SK-N-SH (cell line): ENCODE results near the gene DAB2IP. TPM values are rescaled to one million over a fixed set of nuclear protein-coding genes. Genes with fewer than 3 reads are reported as not detected.

ENCODE experiments used
- CTCF ChIA-PET: fragments of 300-600, 350-600 bp; formaldehyde crosslinking; extraction: SDS; loops from one replicate; lab custom pipeline; 2021; lab: Yijun Ruan, JAX
- POLR2A ChIA-PET: fragments of 350-600 bp; sonication (Branson Sonifier 250); formaldehyde crosslinking; extraction: SDS; loops from one replicate; lab custom pipeline; 2020; ENCODE audit warnings: antibody characterized with exemption, inconsistent platforms; lab: Yijun Ruan, JAX
- DNase-seq: peaks from one replicate; pipeline ENCODE4 v3.0.0; 2012
- H2AFZ ChIP-seq: fragments of 200-600 bp; sonication (generic); 2 replicates; pipeline ENCODE4 v1.8.1; 2016; ENCODE audit warnings: antibody characterized with exemption, mild to moderate bottlenecking, low read depth
- H3F3A ChIP-seq: fragments of 200-600 bp; sonication (generic); replicated peaks from 2 replicates; pipeline ENCODE3; 2016; ENCODE audit warnings: antibody characterized with exemption, mild to moderate bottlenecking; ENCODE audit not compliant: insufficient read depth
- H3K27ac ChIP-seq, 2 experiments: fragments of 200-500 bp in 1 of 2; fragments of 200-600 bp in 1 of 2; sonication (Bioruptor generic) in 1 of 2; sonication (generic), shearing (Covaris generic) in 1 of 2; 2 replicates each; pipeline versions ENCODE4 v1.5.1 to v1.6.1; 2014 to 2016; ENCODE audit warnings: low read depth in 2 of 2, inconsistent platforms in 1 of 2, low read length in 1 of 2, mild to moderate bottlenecking in 1 of 2, mixed read lengths in 1 of 2
- H3K27me3 ChIP-seq: fragments of 200-600 bp; sonication (generic), shearing (Covaris generic); 2 replicates; pipeline ENCODE4 v1.6.1; 2016; ENCODE audit warnings: mixed run types; ENCODE audit not compliant: insufficient read depth
- H3K36me3 ChIP-seq, 2 experiments: fragments of 200-500 bp in 1 of 2; fragments of 200-600 bp in 1 of 2; sonication (Bioruptor generic) in 1 of 2; sonication (generic) in 1 of 2; replicated peaks in 1 of 2; 2 replicates each; pipeline versions ENCODE3 to v1.5.1; 2014 to 2016; ENCODE audit warnings: low read length in 1 of 2, mild to moderate bottlenecking in 1 of 2; ENCODE audit not compliant: insufficient read depth in 2 of 2, control insufficient read depth in 1 of 2
- H3K4me1 ChIP-seq, 2 experiments: fragments of 200-500 bp in 1 of 2; fragments of 200-600 bp in 1 of 2; sonication (Bioruptor generic) in 1 of 2; sonication (generic), shearing (Covaris generic) in 1 of 2; 2 replicates each; pipeline versions ENCODE4 v1.5.1 to v1.6.1; 2014 to 2016; ENCODE audit warnings: low read depth in 1 of 2, low read length in 1 of 2, mixed run types in 1 of 2; ENCODE audit not compliant: insufficient read depth in 2 of 2, control insufficient read depth in 1 of 2
- H3K4me2 ChIP-seq: fragments of 200-600 bp; sonication (generic), shearing (Covaris generic); 2 replicates; pipeline ENCODE4 v1.6.1; 2017; ENCODE audit warnings: mixed run types
- H3K4me3 ChIP-seq, 2 experiments: fragments of 200-500 bp in 1 of 2; fragments of 200-600 bp in 1 of 2; sonication (Bioruptor generic) in 1 of 2; sonication (generic), shearing (Covaris generic) in 1 of 2; 2 replicates each; pipeline versions ENCODE4 v1.5.1 to v1.8.1; 2014 to 2016; ENCODE audit warnings: low read depth in 2 of 2, inconsistent platforms in 1 of 2, low read length in 1 of 2, mild to moderate bottlenecking in 1 of 2, mixed read lengths in 1 of 2, moderate library complexity in 1 of 2
- H3K79me2 ChIP-seq: fragments of 200-600 bp; sonication (generic); 2 replicates; pipeline ENCODE4 v1.8.1; 2017; ENCODE audit warnings: mild to moderate bottlenecking; ENCODE audit not compliant: insufficient read depth
- H3K9ac ChIP-seq: fragments of 200-600 bp; sonication (generic); 2 replicates; pipeline ENCODE4 v1.6.1; 2017; ENCODE audit warnings: mixed run types
- H3K9me2 ChIP-seq: fragments of 200-600 bp; sonication (generic); 2 replicates; pipeline ENCODE4 v1.6.1; 2017; ENCODE audit warnings: mixed run types
- H3K9me3 ChIP-seq: fragments of 200-600 bp; sonication (generic); 2 replicates; pipeline ENCODE4 v1.6.1; 2017; ENCODE audit warnings: mixed run types, mild to moderate bottlenecking, moderate library complexity
- H4K20me1 ChIP-seq: fragments of 200-600 bp; sonication (generic); 2 replicates; pipeline ENCODE4 v1.6.1; 2017; ENCODE audit warnings: mild to moderate bottlenecking, mixed run types; ENCODE audit not compliant: insufficient read depth
- EZH2phosphoT487 ChIP-seq: fragments of 200-600 bp; sonication (generic); IDR thresholded peaks from 2 replicates; pipeline ENCODE4 v1.6.1; 2017; ENCODE audit warnings: low read depth, mixed run types, mild to moderate bottlenecking, antibody characterized with exemption, moderate library complexity, borderline replicate concordance
- JUND ChIP-seq: IDR thresholded peaks from 2 replicates; pipeline ENCODE4 v1.4.0; 2012
- MXI1 ChIP-seq: IDR thresholded peaks from 2 replicates; pipeline ENCODE4 v1.6.1; 2012; ENCODE audit warnings: mild to moderate bottlenecking, low read depth, low read length, improper control_type of control experiment
- RAD21 ChIP-seq: IDR thresholded peaks from 2 replicates; pipeline ENCODE4 v1.6.1; 2012; ENCODE audit warnings: mild to moderate bottlenecking, low read length
- RFX5 ChIP-seq: IDR thresholded peaks from 2 replicates; pipeline ENCODE4 v1.6.1; 2012; ENCODE audit warnings: mild to moderate bottlenecking, improper control_type of control experiment, low read length
- RXRA ChIP-seq: IDR thresholded peaks from 2 replicates; pipeline ENCODE4 v1.4.0; 2012; ENCODE audit warnings: low read depth, mild to moderate bottlenecking, borderline replicate concordance
- SMC3 ChIP-seq: IDR thresholded peaks from 2 replicates; pipeline ENCODE4 v1.6.1; 2012; ENCODE audit warnings: low read depth, low read length, improper control_type of control experiment
- TAF1 ChIP-seq: IDR thresholded peaks from 2 replicates; pipeline ENCODE4 v1.6.1; 2012; ENCODE audit warnings: low read depth, mild to moderate bottlenecking, low read length, moderate library complexity, borderline replicate concordance
- TCF12 ChIP-seq: IDR thresholded peaks from 2 replicates; pipeline ENCODE4 v1.4.0; 2012
- TEAD4 ChIP-seq: IDR thresholded peaks from 2 replicates; pipeline ENCODE4 v1.4.0; 2012; ENCODE audit warnings: mild to moderate bottlenecking, borderline replicate concordance; ENCODE audit not compliant: insufficient read depth
- WGBS: methylation state at CpG from one replicate; pipeline ENCODE4 v1.1.6; 2017; ENCODE audit warnings: low lambda C conversion rate; 5-methylcytosine and 5-hydroxymethylcytosine counted together
- polyA plus RNA-seq, 3 experiments: library from polyadenylated mRNA; depleted of rRNA; stranded (reverse); fragments of >200 nt; gene quantifications; 2 replicates each; pipeline ENCODE4 v1.2.3, GENCODE V29; 2012
- TF ChIP-seq, protein P1 (sequence below): IDR thresholded peaks from 2 replicates; pipeline ENCODE4 v1.4.0; 2012; ENCODE audit warnings: low read depth
- TF ChIP-seq, protein P2 (sequence below): fragments of 150-350 bp; IDR thresholded peaks from 2 replicates; pipeline ENCODE4 v1.6.1; 2017; ENCODE audit warnings: antibody characterized with exemption, low read length, low read depth, borderline replicate concordance
- TF ChIP-seq, protein P3 (sequence below): IDR thresholded peaks from 2 replicates; pipeline ENCODE4 v1.6.1; 2012; ENCODE audit warnings: mild to moderate bottlenecking, low read depth, low read length, moderate library complexity
- TF ChIP-seq, protein P4 (sequence below): fragments of 200-600 bp; sonication (generic); IDR thresholded peaks from 2 replicates; pipeline ENCODE4 v1.6.1; 2017; ENCODE audit warnings: antibody characterized with exemption, mild to moderate bottlenecking, moderate library complexity

Gene DAB2IP
- polyA plus RNA-seq, 1 of the 3 experiments (the other 2 are of a cell fraction): 21.4 TPM

DNA sequence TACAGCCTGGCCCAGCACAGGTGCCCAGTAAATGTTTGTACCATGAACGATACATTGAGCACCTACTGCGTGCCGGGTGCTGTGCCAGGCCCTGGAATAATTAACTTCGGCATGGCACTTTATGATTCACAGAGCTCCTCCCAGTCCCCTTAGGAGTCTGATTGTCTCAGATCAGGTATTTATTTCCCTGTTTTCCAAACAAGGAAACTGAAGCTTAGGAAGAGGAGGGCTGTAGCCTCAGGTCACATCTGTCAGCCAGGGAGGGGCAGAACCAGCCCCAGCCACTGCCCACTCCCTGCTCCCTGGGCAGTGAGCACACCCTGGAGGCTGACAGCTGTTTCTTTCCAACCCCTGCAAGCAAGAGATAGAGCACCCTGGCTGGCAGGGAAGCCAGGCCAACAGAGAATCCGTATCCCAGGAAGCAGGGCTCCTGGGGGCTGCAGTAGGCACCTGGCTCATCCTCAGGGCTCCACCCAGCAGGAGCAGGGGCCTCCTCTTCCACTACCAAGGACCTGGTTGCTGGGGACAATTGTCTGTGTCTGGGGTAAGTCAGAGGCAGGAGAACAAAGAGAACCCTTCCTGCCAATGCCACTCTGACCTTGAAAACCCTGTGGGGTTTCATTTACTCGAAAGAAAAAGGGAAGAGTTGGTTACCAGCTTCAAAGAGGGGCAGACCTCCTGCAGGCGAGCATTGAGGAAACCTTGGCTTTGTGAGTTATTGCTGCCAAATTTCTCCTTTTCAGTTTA is 69.0 kb downstream of the DAB2IP start:
- Histone ChIP-seq H3K27ac (peak overlapping the region in 1 of 2 experiments; percentile 97; a peak in 2 of 4 replicates), H3K79me2 (peaks cover 76% of the 10 kb centered on the region)
- WGBS: 95% methylated on average over 5 of the region's 7 CpGs
- TF ChIP-seq RAD21 (peak; percentile 46), SMC3 (no peak)
- TF ChIP-seq, all 33 proteins: peak for 1
- Histone ChIP-seq H3K27me3 (no peaks in the 10 kb centered on the region), H4K20me1 (peaks cover 81% of the 10 kb centered on the region), H3K4me3 (no peak overlapping the region), H3K9me2 (no peaks in the 10 kb centered on the region), H2AFZ (no peak overlapping the region), H3K9me3 (no peaks in the 10 kb centered on the region), H3K4me2 (no peak overlapping the region), H3K36me3 (no peaks in the 10 kb centered on the region), H3K4me1 (peaks cover 0 to 93% of the 10 kb centered on the region in 2 experiments; a peak in 2 of 4 replicates), H3K9ac (no peak overlapping the region), H3F3A (no peaks in the 10 kb centered on the region)
- DNase-seq: no peak
- ChIA-PET POLR2A (interaction anchor here (1.7 kb wide), 1 partner anchor 20 kb away, joined by 3 read pairs; no protein-coding TSS in a partner anchor), CTCF (interaction anchor here (0.6 to 2.0 kb wide), 12 partner anchors 11 to 210 kb away, joined by 3 to 7 read pairs (median 4); no protein-coding TSS in a partner anchor)

DNA sequence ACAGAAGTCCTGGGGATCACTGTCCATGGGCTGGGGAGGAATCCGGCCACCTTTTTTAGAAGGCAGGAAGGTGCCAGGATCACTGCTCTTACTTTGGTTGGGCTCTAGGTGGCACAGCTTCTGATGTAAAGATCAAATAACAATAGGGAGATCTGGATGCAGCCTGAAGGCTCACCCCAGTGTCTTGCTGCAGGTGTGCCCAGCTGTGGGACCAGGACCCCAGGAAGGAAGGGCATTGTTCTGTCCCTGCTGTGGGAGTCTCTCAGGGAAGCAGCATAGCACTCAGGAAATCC is 69.6 kb downstream of the DAB2IP start:
- Histone ChIP-seq H3K9me2 (no peaks in the 10 kb centered on the region), H3K4me3 (no peak overlapping the region), H3K4me1 (peaks cover 0 to 94% of the 10 kb centered on the region in 2 experiments; a peak in 2 of 4 replicates), H4K20me1 (peaks cover 81% of the 10 kb centered on the region), H3K79me2 (peaks cover 74% of the 10 kb centered on the region), H3K36me3 (no peaks in the 10 kb centered on the region), H3F3A (no peaks in the 10 kb centered on the region), H3K9me3 (no peaks in the 10 kb centered on the region), H3K9ac (no peak overlapping the region), H3K27ac (peak overlapping the region in 1 of 2 experiments; percentile 97; a peak in 2 of 4 replicates), H2AFZ (no peak overlapping the region), H3K27me3 (no peaks in the 10 kb centered on the region), H3K4me2 (no peak overlapping the region)
- WGBS: 100% methylated on average over 1 of the region's 1 CpG
- ChIA-PET CTCF (interaction anchor here (0.8 to 2.0 kb wide), 11 partner anchors 12 to 175 kb away, joined by 3 to 7 read pairs (median 4); no protein-coding TSS in a partner anchor), POLR2A (interaction anchor here (1.7 kb wide), 1 partner anchor 20 kb away, joined by 3 read pairs; no protein-coding TSS in a partner anchor)
- TF ChIP-seq RXRA (no peak), EZH2phosphoT487 (no peak), TCF12 (no peak), TEAD4 (no peak), SMC3 (peak; percentile 32; the same call in 1 of the 2 replicates), TAF1 (no peak), JUND (no peak), RFX5 (no peak), MXI1 (no peak)
- TF ChIP-seq, protein P1, sequence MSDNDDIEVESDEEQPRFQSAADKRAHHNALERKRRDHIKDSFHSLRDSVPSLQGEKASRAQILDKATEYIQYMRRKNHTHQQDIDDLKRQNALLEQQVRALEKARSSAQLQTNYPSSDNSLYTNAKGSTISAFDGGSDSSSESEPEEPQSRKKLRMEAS: no peak
- TF ChIP-seq, protein P2, sequence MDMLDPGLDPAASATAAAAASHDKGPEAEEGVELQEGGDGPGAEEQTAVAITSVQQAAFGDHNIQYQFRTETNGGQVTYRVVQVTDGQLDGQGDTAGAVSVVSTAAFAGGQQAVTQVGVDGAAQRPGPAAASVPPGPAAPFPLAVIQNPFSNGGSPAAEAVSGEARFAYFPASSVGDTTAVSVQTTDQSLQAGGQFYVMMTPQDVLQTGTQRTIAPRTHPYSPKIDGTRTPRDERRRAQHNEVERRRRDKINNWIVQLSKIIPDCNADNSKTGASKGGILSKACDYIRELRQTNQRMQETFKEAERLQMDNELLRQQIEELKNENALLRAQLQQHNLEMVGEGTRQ: no peak
- TF ChIP-seq, protein P3, sequence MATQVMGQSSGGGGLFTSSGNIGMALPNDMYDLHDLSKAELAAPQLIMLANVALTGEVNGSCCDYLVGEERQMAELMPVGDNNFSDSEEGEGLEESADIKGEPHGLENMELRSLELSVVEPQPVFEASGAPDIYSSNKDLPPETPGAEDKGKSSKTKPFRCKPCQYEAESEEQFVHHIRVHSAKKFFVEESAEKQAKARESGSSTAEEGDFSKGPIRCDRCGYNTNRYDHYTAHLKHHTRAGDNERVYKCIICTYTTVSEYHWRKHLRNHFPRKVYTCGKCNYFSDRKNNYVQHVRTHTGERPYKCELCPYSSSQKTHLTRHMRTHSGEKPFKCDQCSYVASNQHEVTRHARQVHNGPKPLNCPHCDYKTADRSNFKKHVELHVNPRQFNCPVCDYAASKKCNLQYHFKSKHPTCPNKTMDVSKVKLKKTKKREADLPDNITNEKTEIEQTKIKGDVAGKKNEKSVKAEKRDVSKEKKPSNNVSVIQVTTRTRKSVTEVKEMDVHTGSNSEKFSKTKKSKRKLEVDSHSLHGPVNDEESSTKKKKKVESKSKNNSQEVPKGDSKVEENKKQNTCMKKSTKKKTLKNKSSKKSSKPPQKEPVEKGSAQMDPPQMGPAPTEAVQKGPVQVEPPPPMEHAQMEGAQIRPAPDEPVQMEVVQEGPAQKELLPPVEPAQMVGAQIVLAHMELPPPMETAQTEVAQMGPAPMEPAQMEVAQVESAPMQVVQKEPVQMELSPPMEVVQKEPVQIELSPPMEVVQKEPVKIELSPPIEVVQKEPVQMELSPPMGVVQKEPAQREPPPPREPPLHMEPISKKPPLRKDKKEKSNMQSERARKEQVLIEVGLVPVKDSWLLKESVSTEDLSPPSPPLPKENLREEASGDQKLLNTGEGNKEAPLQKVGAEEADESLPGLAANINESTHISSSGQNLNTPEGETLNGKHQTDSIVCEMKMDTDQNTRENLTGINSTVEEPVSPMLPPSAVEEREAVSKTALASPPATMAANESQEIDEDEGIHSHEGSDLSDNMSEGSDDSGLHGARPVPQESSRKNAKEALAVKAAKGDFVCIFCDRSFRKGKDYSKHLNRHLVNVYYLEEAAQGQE: no peak
- TF ChIP-seq, protein P4, sequence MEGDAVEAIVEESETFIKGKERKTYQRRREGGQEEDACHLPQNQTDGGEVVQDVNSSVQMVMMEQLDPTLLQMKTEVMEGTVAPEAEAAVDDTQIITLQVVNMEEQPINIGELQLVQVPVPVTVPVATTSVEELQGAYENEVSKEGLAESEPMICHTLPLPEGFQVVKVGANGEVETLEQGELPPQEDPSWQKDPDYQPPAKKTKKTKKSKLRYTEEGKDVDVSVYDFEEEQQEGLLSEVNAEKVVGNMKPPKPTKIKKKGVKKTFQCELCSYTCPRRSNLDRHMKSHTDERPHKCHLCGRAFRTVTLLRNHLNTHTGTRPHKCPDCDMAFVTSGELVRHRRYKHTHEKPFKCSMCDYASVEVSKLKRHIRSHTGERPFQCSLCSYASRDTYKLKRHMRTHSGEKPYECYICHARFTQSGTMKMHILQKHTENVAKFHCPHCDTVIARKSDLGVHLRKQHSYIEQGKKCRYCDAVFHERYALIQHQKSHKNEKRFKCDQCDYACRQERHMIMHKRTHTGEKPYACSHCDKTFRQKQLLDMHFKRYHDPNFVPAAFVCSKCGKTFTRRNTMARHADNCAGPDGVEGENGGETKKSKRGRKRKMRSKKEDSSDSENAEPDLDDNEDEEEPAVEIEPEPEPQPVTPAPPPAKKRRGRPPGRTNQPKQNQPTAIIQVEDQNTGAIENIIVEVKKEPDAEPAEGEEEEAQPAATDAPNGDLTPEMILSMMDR: peak; percentile 39
- DNase-seq: no peak
